Measurements from ENCODE around the gene HOXD13.

- TF ChIP-seq ZNF274 (IDR thresholded peaks at IDR 0.05; ENCODE audit: low read depth, low read length) (no peak), SUZ12 (IDR thresholded peaks at IDR 0.05; ENCODE audit: extremely low read depth, insufficient read depth, insufficient read length) (peak; percentile 32)
Measured at GRCh38 chr2:176122052-176122682, 29.6 kb downstream of the HOXD13 start.
